ENCODE results near the gene SIL1.
A peak's percentile ranks its signal among the peaks of the same experiment; 100 is the strongest.
"Not testable (repeated sequence)": the region's sequence is repeated elsewhere in the genome, so short reads cannot be mapped to it uniquely, and the experiment has no call there.

Gene SIL1

DNA sequence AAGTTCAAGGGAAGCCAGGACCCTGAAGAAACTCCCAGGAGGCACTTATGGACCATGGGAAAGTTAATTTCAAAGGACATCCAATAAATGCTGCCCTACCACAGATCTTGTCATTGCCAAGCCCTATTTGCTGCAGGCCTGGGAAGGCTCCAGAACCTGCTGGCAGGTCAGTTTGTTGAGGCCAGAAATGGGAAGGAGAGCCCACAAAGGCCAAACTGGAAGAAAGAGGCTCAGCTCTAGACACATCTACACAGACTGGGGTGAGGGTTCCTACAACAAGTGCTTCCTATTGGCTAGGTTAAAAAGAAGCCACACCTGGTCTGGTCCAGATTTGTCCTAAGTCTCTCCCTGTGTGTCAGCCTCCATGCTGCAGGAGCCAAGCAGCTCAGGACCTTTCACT is 94.4 kb downstream of the SIL1 start:
- DNase-seq: no peak

DNA sequence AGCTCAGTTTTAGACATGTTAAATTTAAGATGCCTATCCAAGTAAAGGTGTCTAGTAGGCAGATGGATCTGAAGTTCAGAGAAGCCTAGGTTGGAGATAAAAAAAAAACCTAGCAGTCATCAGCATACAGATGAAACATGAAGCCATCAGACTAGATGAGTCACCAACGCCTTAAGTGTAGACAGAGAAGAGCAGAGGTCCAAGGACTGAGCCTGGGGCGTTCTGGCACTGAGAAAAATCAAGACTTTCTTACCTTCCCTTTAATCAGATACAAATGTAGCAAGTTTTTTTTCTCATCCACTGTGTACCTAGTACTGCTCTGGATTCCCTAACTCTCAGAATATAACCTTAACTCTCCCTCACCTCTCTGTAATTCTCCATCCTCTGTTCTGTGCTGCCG is 97.3 kb downstream of the SIL1 start:
- peak; percentile 53 for DNase-seq

DNA sequence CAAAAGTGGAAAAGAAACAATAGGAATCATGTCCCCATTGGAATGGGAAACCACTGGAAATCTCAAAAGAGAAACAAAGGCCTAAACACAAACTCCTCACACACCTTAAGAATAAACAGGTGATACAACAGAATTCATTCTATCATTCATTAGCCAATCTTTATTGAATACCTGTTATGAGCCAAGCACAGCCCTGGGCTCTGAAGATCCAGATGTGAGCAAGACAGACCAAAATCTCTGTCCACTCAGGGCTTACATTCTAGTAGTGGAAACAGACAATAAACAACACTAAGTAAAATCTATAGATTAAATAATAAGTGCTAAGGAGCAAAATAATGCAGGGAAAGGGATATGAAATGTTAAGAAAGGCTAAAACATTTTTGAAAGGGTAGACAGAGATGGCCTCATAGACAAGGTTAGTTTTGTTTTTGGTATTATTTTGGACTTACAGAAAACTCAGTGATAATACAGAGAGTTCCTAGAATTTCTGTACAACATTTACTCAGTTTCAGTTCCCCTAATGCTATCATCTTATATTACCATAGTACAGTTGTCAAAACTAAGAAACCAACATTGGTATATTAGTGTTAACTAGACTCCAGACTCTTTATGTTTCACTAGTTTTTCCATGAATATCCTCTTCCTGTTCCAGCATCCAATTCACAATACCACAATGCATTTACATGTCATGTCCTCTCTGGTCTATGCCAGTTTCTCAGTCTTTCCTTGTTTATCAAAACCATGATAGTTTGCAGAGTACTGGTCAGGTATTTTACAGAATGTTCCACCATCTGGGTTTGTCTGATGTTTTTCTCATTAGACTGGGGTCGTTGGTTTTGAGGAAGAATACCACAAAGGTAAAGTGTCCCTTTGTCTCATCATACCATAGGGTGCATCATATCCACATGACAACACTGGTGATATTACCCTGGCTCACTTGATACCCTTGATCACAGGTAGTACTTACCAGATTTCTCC is 103.7 kb downstream of the SIL1 start:
- DNase-seq: no peak

DNA sequence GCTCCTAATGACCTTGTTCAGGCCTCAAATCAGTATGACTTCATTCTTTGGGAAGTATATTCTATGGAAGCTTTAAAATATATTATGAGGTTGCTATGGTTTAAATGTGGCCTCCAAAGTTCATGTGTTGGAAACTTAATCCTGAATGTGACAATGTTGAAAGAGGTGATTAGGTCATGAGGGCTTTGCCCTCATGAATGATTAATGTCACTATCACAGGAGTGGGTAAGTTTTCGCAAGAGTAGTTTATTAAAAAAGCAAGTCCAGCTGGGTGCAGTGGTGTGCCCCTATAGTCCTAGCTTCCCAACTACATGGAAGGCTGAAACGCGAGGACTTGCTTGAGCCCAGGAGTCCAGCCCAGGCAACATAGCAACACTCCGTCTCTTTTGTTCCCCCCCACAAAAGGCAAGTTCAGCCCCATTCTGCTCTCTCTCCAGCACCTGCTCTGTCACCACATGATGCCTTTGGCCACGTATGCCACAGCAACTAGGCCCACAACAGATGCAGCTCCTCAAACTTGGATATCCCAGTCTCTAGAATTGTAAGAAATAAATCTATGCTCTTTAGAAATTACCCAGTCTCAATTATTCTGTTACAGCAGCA is 105.3 kb downstream of the SIL1 start:
- no peak for DNase-seq

DNA sequence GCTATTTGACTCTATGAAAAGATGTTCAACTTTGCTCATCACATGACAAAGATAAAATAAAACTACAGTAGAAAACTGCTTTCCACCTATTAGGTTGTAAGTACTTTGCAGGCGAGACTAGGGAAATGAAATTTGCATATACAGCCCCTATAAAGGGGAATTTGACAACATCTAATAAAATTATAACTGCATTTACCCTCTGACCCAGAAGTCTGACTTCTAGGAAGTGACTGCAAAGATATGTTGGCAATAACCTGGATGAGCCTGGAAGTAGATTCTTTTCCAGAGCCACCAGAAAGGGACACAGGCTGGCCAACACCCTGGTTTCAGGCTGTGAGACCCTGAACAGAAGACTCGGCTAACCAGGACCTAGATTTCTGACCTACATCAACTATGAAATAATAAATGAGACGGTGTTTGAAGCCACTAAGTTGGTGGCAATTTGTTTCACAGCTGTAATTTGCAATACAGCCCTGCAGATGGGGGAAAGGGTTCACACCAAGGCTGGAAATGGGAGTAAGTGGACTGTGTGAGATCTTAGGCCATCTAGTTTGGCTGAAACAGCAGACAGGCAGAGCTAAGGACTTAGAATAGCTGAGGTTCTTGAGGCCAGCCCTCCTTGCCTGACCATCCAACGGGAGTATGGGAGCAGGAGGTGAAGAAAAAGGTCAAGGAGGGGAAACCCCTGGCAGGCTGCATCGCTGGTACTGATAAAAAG is 106.6 kb downstream of the SIL1 start:
- DNase-seq: no peak

DNA sequence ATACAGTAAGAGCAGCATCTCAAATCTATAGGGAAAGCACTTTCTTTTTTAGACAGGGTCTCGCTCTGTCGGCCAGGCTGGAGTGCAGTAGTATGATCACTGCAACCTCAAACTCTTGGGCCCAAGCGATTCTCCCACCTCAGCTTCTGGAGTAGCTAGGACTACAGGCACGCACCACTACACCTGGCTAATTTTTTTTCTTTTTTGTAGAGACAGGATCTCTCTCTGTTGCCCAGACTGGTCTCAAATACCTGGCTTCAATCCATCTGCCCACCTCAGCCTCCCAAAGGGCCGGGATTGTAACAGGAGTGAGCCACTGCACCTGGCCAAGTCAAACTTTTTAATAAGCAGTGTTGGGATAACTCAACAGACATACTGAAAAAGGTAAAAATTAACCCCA is 107.6 kb downstream of the SIL1 start:
- no peak for DNase-seq

DNA sequence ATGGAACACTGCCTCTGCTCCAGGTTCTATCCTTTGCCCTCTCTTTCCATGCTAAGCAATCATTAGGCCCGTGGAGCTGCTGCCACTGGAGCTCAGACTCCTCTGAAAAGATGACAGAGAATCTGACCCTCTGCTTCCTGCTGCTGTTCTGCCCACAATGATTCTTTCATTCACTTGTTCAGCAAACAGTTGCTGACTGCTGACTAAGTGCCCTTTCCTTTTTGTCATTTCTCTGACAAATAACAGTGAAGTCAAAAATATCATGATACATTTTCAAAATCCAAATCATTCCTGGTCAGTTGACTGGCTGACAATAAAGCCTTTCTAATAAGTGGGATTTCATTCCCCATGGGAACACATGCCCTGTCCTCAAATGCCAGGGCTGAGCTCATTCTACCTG is 110.1 kb downstream of the SIL1 start:
- no peak for DNase-seq

DNA sequence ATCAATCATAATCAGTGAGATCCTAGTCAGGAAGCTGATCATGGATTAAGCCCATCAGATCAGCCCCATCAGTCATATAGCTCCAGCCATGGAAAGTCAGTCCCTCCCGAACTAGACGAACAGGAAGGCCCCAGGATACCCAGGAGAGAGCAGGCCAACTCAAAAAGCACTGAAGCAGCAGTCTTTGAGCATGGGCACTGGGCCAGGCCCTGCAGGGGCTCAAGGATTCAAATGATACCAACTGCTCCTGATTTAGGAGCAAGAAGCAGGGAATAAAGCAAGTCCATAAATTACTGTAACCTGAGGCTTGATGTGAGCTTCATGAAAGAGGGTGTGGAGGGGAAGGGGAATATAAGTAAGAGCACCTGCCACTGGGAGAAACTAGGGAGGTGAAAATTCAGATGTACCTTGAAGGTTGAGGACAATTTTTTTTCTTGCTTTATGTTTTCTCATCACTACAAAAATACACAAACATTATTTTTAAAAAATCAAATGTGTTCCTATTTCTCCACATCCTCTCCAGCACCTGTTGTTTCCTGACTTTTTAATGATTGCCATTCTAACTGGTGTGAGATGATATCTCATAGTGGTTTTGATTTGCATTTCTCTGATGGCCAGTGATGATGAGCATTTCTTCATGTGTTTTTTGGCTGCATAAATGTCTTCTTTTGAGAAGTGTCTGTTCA is 115.2 kb downstream of the SIL1 start:
- no peak for DNase-seq

DNA sequence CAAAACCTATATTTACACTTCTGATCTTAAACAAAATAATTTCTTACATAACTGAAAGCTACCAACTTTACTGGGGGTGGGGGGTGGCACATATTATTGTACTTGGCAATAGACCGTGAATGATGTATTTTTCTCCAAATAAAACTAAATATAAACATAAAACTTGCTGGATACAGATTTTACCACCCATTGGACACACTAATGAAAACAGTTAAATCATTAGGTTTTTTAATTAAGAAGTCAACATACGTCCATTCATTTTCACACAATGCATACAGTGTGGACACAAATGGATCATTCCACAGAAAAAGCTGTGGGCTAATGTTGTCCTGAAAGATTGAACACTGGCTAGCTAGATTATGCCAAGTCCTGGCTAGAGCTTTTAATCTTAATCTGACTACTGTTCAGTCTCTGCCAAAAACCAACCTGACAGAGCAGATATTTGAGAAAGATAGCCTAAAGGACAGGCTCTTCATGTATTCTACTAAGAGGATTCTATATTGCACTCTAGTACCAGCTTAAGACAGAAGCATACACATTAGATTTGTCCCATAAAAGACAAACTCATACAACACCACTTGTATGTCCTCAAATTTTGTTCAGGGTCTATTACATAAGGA is 118.1 kb downstream of the SIL1 start:
- no peak for DNase-seq

DNA sequence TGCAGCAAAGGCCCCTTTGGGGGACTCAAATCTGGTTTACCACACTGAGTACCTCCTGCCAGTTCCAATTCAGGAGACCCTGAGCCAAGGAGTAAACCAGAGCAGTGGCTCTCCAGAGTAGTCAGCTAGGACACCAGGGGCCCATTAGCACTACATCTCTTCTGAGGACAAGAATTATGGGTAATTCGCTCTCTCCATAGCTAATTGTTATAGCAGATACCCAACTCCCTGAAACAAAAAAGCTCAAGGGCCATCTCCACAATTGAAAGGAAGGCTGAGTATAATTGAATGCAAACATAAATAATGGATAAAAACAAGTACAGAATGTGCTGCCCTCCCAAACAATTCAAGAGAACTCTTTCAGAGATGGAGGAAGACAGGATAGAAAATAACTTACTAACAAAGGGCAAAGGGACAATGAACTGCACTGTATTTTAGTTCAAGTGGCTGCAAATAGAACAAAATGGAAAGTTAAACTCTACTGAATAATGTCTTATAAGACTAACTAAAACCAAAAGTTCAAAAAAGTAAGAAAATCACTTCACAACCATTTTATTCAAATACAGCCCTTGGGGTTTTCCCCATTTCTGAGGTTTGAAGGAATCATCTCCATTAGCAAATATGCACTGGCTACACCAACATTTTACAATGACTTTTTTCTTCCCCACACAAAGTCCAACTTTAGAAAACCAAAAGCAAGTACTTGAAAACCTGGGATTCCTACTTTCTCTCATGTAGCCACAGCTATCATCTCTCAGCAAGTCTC is 118.8 kb downstream of the SIL1 start:
- DNase-seq: no peak

DNA sequence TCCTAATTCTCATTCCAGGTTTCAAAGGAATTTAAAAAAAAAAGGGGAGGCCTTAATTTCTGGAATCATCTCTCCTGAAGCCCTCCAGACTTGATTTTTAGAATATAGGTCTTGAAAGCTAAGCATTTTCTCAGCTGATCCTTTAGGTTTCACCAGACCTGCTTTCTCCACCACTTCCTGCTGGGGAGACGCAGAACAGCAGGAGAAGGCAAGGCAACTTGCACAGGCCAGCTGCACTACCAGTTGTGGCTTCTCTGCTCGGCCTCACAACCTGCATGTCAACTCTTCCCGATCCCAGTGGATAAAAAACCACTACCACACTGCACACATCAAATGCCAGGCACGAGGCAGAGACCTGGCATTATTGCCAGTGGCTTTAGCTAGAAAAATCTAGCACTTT is 119.8 kb downstream of the SIL1 start:
- DNase-seq: no peak

DNA sequence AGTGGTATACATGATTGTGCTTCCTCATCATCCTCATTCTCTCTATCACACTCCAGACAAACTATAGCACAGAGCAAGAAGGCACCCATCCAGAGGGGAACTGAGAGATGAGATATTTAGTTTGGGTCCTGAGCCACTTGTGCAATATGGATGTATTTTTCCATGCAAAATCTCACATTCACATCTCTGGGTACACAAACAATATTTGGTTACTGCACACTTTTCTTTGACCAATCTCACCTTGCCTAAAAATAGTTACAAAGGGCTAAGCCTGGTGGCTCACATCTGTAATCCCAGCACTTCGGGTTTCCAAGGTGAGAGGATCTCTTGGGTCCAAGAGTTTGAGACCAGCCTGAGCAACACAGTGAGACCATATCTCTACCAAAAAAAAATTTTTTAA is 120.3 kb downstream of the SIL1 start:
- DNase-seq: no peak

DNA sequence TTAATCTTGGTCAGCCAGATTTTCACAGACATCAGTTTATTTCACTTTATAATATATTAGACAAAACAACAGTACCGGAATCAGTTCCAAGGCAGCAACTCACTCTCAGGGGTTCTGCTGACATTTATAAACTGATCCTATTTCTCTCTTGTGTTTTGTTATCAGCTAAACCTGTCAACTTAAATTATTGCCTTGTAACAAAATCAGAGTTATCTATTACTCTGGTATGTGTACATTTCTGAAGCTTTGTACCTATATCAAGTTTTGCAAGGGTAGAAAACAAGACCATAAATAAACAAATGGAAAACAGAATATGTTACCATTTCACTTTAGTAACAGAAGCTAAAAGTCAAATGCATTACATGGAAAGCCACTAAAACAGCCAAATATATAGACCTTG is 122.1 kb downstream of the SIL1 start:
- no peak for DNase-seq

DNA sequence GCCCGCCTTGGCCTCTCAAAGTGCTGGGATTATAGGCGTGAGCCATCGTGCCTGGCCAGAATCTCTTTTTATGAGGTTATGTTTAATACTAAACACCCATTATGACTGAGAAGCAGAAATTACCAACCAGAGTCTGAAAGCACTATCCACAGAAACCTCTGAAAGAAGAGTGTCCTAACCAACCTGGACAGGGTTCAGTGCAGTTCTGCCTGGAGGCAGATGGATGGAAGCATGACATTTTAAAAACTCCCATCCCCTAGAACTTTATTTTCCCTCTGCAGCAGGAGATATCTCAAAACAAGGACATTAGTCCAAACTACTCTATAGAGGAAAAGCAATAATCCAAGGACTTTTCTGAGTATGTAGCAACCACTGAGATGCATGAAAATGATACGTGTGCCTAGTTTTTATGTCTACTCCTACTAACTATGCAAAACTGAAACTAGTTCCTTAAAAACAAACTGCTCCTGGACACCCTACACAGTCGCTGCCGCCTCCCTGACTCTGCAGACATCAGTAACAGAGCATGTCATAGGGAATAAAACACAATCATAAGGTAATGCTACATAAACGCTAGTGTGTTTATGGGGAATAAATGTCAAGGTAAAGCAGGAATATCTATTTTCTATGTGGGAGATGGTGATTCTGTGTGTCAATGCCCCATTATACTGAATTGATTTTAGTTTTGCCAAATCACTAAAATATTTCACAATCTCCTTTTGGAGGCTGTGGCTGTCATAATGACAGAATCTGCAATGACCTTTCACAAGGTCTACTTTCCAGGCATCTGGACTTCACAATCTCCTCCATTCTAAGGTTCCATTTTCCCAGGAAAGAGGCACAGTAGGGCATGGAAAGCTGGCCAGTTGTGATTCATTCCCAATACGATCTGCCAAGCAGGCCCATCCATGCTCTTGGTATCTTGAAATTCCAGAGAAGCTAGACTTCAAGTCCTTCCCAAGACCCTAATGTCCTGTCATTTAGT is 122.8 kb downstream of the SIL1 start:
- DNase-seq: no peak

DNA sequence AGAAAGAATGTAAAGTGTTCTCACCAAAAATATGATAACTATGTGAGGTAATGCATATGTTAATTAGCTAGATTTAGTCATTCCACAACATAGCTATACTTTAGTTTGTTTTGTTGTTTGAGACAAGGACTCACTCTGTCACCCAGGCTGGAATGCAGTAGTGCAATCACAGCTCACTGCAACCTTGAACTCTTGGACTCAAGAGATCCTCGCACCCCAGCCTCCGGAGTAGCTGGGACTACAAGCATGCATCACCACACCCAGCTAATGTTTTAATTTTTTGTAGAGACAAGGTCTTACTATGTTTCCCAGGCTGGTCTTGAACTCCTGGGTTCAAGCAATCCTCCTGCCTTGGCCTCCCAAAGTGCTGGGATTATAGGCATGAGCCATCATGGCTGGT is 124.2 kb downstream of the SIL1 start:
- DNase-seq: not testable (repeated sequence)

DNA sequence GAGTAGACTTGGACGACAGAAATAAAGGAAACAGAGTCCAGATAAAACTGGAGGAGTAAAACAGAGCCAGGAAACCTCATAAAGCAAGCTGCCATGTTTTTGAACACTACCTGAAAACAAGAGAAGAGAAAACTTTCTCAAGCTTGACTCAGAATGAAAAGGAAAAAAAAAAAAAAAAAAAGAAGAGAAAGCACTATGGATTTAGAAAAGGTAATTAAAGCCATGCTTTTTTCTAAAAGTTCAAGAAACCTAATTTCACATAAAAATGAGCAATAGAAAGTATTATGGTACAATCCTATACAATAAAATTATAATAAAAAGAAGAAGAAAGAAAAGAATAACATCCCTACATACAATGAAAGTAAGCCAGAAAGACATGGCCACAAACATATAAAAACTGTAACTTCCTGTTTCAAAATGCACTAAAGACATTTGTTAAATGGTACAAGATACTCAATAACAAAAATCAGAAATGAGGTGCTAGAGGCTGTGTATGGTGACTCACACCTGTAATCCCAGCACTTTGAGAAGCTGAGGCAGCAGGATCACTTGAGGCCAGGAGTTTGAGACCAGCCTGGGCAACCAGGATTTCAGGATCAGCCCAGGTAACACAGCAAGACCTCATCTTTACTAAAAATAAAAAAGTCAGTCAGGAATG is 129.5 kb downstream of the SIL1 start:
- DNase-seq: no peak

DNA sequence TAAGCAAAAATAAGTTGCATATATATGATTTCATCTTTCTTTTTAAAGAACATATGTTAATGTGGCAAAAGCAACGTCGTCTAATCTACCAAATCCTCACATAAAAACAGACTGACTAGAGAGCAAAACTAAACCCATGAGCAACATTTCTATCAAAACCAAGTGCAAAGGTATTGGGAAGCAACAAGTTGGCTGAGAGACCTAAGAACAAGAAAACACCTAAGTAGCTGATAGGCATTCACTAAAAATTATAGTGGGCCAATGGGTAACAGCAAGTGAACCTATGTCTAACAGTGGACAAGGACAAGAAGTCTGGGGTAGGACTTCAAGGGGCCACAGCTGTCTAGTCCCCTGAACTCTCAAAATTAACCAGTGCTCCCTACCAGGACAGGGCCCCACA is 130.1 kb downstream of the SIL1 start:
- no peak for DNase-seq

DNA sequence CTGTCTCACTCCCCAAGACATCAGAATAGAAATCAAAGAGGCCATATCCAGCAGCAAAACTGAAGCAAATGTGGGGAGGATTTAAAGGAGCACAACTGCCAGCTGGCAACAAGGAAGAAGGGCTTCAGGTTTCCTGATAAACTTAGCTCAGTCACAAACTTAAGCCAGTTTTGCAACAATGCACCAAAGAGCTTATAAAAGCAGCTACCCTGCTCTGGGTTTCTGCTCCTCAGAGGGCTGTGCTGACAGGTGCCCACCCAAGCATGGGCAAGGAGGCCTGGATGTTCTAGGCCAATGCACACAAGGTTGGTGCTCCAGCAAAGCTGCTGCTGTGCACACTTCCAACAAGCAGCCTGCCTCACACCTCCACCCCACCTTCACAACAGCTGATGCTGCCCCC is 132.9 kb downstream of the SIL1 start:
- DNase-seq: no peak

DNA sequence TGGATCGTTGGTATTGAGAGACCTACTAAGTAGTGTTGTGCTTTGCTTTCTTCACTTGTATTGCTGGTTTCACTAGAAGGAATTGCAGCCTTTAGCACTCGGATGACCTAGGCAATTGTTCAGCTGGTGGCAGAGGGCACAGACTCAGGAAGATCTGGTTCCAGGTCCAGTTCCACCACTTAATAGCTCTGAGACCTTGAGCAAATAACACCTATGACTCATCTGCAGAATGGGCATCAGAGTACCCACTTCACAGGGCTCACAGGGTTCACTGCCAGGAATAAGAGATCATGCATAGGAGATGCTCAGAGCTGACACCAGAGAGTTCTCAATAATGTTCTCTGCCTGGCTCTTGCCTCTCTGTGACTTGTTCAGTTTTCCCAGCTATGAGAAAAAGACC is 133.6 kb downstream of the SIL1 start:
- no peak for DNase-seq

DNA sequence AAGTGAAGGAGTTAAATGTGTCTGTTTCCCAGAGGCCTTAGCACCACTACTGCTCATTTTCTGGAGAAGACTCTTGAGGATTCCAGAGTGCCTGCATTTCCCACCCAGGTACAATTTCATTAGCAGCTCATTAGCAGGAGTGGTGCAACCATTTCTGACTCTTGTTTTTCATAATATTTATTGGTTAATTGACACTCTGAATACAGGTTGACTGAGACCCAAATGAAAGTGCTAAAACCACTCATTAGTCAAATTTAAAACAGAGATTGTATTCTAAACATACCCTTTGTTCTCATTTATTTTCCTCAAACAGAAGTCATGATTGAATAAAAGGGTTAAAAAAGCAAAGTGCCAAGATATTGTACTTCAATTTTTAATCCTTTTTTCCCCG is 134.5 kb downstream of the SIL1 start:
- DNase-seq: no peak
